GM12891 (cell line): ENCODE data around the gene COL4A2.

Experiments used
- POLR2A ChIP-seq: IDR thresholded peaks from 2 replicates; pipeline ENCODE4 v1.6.1; 2011; ENCODE audit warnings: low read depth, low read length, control low read depth
- POLR2AphosphoS5 ChIP-seq: IDR thresholded peaks from 2 replicates; pipeline ENCODE4 v1.6.1; 2011; ENCODE audit warnings: low read depth, low read length, control low read depth
- POU2F2 ChIP-seq: IDR thresholded peaks from 2 replicates; pipeline ENCODE4 v1.6.1; 2011; ENCODE audit warnings: low read depth, mild to moderate bottlenecking, control low read depth, low read length, moderate library complexity
- TAF1 ChIP-seq: IDR thresholded peaks from 2 replicates; pipeline ENCODE4 v1.6.1; 2011; ENCODE audit warnings: low read depth, low read length, control low read depth

DNA sequence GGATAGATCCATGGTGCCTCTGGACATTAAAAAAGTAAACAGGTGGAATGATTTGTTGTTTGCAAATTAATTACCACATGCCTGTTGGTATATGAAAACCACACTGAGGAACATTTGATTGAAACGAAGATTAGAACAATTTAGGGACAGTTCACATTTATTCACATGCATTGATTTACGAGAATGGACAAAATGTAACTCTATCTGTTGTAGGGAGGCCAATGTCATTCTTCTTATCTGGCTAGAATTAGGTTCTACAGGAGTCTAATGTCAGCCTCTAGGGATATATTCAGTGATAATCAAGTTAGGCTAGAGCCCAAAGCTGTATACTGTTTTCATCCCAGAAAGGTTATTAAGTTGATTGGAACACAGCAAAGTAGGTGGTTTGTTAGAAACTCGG, 125.4 kb downstream of the COL4A2 start:
- TF ChIP-seq POLR2AphosphoS5 (no peak), POLR2A (no peak), TAF1 (no peak), POU2F2 (no peak)
